HCT116 (cell line): ENCODE measurements around the gene CRX.

Source experiments
- CEBPB ChIP-seq: IDR thresholded peaks from 2 replicates; pipeline ENCODE4 v1.6.1; 2012; ENCODE audit warnings: low read depth
- POLR2A ChIP-seq: IDR thresholded peaks from 2 replicates; pipeline ENCODE4 v1.7.0; 2011; ENCODE audit warnings: borderline replicate concordance; ENCODE audit not compliant: insufficient read depth, insufficient read length; ENCODE audit errors: extremely low read depth
- TF ChIP-seq, protein P1 (sequence below), 3 experiments: fragments of 200-600 bp in 1 of 3; sonication (generic) in 1 of 3; IDR thresholded peaks in 2 of 3; conservative IDR thresholded peaks in 1 of 3; 2 replicates each; pipeline ENCODE4 v1.5.1; 2012 to 2017; ENCODE audit warnings: low read depth in 2 of 3, low read length in 2 of 3, antibody characterized with exemption in 1 of 3, borderline replicate concordance in 1 of 3, control low read depth in 1 of 3, mild to moderate bottlenecking in 1 of 3, mixed read lengths in 1 of 3, mixed run types in 1 of 3, moderate library complexity in 1 of 3; ENCODE audit not compliant: insufficient read depth in 1 of 3

DNA sequence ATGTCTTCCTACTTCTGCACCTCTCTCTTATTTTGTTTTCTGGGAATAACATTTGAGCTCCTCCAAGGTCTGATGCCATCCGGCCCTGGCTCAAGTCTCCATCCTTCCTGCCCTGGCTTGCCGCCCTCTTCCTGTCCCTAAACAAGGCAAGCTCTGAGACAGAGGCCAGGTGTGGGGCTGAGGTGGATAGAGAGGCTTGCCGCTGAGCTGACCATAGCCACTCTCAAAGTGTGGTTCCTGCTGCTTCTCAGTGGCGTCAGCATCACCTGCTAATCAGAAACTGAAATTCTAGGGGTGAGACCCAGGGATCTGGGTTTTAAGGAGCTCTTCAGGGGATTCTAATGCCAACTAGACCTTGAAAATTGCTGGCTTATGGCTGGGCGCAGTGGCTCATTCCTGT lies 31.3 kb downstream of the CRX start:
- TF ChIP-seq, protein P1, sequence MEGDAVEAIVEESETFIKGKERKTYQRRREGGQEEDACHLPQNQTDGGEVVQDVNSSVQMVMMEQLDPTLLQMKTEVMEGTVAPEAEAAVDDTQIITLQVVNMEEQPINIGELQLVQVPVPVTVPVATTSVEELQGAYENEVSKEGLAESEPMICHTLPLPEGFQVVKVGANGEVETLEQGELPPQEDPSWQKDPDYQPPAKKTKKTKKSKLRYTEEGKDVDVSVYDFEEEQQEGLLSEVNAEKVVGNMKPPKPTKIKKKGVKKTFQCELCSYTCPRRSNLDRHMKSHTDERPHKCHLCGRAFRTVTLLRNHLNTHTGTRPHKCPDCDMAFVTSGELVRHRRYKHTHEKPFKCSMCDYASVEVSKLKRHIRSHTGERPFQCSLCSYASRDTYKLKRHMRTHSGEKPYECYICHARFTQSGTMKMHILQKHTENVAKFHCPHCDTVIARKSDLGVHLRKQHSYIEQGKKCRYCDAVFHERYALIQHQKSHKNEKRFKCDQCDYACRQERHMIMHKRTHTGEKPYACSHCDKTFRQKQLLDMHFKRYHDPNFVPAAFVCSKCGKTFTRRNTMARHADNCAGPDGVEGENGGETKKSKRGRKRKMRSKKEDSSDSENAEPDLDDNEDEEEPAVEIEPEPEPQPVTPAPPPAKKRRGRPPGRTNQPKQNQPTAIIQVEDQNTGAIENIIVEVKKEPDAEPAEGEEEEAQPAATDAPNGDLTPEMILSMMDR (IDR thresholded peaks at IDR 0.05 in 2 of 3, conservative IDR thresholded peaks at IDR 0.05 in 1 of 3; ENCODE audit: borderline replicate concordance in 1 of 3, insufficient read depth in 1 of 3, low read depth in 2 of 3, low read length in 2 of 3): no peak
- TF ChIP-seq CEBPB: no peak
- TF ChIP-seq POLR2A: no peak
